Measurements from ENCODE around the gene TFAP2D. TPM values are rescaled to one million over a fixed set of nuclear protein-coding genes. Genes with fewer than 3 reads are reported as not detected.

Gene TFAP2D
- total RNA-seq (2014; rRNA removed; shearing (Covaris generic); ENCODE audit: low replicate concordance): not detected in 2 replicates

DNA sequence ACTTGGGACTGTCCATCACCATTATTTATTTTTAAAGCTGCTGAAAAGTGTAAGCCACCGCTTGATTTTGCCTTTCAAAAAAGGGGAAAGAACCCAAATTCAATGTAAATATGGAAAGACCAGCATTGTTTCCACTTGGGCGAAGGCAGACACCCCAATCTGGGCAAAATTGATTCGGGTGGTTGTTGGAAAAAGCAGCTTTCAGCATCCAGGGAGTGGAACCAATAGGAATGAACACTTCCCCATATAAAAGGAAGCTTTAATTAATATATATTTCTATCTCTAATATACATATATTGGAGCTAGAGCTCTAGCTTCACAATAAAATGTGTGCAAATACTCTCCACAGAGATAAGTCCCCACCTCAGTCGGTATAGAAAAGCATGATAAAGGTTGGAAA is at the start of gene TFAP2D:
TSS of gene TFAP2D (plus strand) at position 301 of the 400 bp plus-strand sequence. CDS start 530 bp downstream, outside the sequence.
- Histone ChIP-seq H3K9me2 (replicated peaks; ENCODE audit: insufficient read depth, low read length) (no peaks in the 10 kb centered on the region), H3K27ac (ENCODE audit: low read length) (no peak within 1 kb of the TSS), H3K36me3 (ENCODE audit: insufficient read depth, low read length) (no peaks in the 10 kb centered on the region), H3K4me1 (ENCODE audit: low read length) (no peaks in the 10 kb centered on the region), H3K27me3 (ENCODE audit: low read length) (no peaks in the 10 kb centered on the region), H3K9me3 (ENCODE audit: low read length) (no peaks in the 10 kb centered on the region), H3K4me3 (ENCODE audit: low read length) (no peak within 1 kb of the TSS), H2AFZ (ENCODE audit: low read length) (no peak within 1 kb of the TSS), H3K4me2 (ENCODE audit: low read depth, low read length, poor library complexity, severe bottlenecking) (no peak within 1 kb of the TSS), H4K20me1 (ENCODE audit: insufficient read depth, low read depth, low read length) (no peaks in the 10 kb centered on the region), H3K9ac (ENCODE audit: low read length) (no peak within 1 kb of the TSS), H3K79me2 (ENCODE audit: low read length) (no peaks in the 10 kb centered on the region)
- no peak for DNase-seq

GRCh38 chr6:50663806-50664205 is 49.5 kb upstream of the TFAP2D start:
- Histone ChIP-seq H3K9me2 (replicated peaks; ENCODE audit: insufficient read depth, low read length) (no peaks in the 10 kb centered on the region), H3K9ac (ENCODE audit: low read length) (no peak overlapping the region), H3K36me3 (ENCODE audit: insufficient read depth, low read length) (no peaks in the 10 kb centered on the region), H3K79me2 (ENCODE audit: low read length) (no peaks in the 10 kb centered on the region), H3K4me2 (ENCODE audit: low read depth, low read length, poor library complexity, severe bottlenecking) (no peak overlapping the region), H2AFZ (ENCODE audit: low read length) (no peak overlapping the region), H3K4me3 (ENCODE audit: low read length) (no peak overlapping the region), H3K4me1 (ENCODE audit: low read length) (no peaks in the 10 kb centered on the region), H3K9me3 (ENCODE audit: low read length) (peaks cover 5% of the 10 kb centered on the region; the same call in 1 of the 2 replicates), H4K20me1 (ENCODE audit: insufficient read depth, low read depth, low read length) (no peaks in the 10 kb centered on the region), H3K27me3 (ENCODE audit: low read length) (no peaks in the 10 kb centered on the region), H3K27ac (ENCODE audit: low read length) (no peak overlapping the region)
- no peak for DNase-seq

GRCh38 chr6:50666089-50666488 is 47.2 kb upstream of the TFAP2D start:
- no peaks in the 10 kb centered on the region for H3K4me1 ChIP-seq (ENCODE audit: low read length)
- no peak overlapping the region for H3K4me2 ChIP-seq (ENCODE audit: low read depth, low read length, poor library complexity, severe bottlenecking)
- H3K27ac ChIP-seq (ENCODE audit: low read length): no peak overlapping the region
- no peak overlapping the region for H2AFZ ChIP-seq (ENCODE audit: low read length)
- DNase-seq: no peak
- H4K20me1 ChIP-seq (ENCODE audit: insufficient read depth, low read depth, low read length): no peaks in the 10 kb centered on the region
- H3K79me2 ChIP-seq (ENCODE audit: low read length): no peaks in the 10 kb centered on the region
- H3K9me3 ChIP-seq (ENCODE audit: low read length): peaks cover 8% of the 10 kb centered on the region; the same call in 1 of the 2 replicates
- no peaks in the 10 kb centered on the region for H3K9me2 ChIP-seq (replicated peaks; ENCODE audit: insufficient read depth, low read length)
- no peak overlapping the region for H3K4me3 ChIP-seq (ENCODE audit: low read length)
- H3K27me3 ChIP-seq (ENCODE audit: low read length): no peaks in the 10 kb centered on the region
- H3K9ac ChIP-seq (ENCODE audit: low read length): no peak overlapping the region
- no peaks in the 10 kb centered on the region for H3K36me3 ChIP-seq (ENCODE audit: insufficient read depth, low read length)

GRCh38 chr6:50681213-50681824 is 32.0 kb upstream of the TFAP2D start:
- H3K9ac ChIP-seq (ENCODE audit: low read length): no peak overlapping the region
- no peaks in the 10 kb centered on the region for H3K36me3 ChIP-seq (ENCODE audit: insufficient read depth, low read length)
- H3K9me3 ChIP-seq (ENCODE audit: low read length): no peaks in the 10 kb centered on the region
- no peaks in the 10 kb centered on the region for H3K9me2 ChIP-seq (replicated peaks; ENCODE audit: insufficient read depth, low read length)
- H3K27ac ChIP-seq (ENCODE audit: low read length): no peak overlapping the region
- H3K4me1 ChIP-seq (ENCODE audit: low read length): no peaks in the 10 kb centered on the region
- no peaks in the 10 kb centered on the region for H4K20me1 ChIP-seq (ENCODE audit: insufficient read depth, low read depth, low read length)
- H3K79me2 ChIP-seq (ENCODE audit: low read length): no peaks in the 10 kb centered on the region
- DNase-seq: no peak
- no peak overlapping the region for H3K4me3 ChIP-seq (ENCODE audit: low read length)
- no peak overlapping the region for H3K4me2 ChIP-seq (ENCODE audit: low read depth, low read length, poor library complexity, severe bottlenecking)
- no peak overlapping the region for H2AFZ ChIP-seq (ENCODE audit: low read length)
- H3K27me3 ChIP-seq (ENCODE audit: low read length): no peaks in the 10 kb centered on the region

DNA sequence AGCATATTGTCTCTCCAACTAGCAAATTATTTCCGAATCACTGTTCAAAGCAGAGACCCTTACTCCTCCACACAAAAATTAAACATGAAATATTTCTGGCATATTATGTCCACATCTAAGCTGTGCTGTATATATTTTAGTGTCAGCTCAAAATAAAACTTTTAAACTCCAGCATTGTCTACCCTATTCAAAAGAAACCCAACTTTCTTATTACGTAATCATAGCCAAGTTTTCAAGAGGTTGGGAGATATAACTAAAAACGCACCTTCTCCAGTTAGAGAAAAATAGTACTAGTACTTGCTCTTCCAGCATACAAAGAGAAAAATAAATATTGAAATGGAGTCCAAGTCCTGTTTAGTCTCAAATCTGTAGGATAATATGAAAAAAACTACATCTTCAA is 24.1 kb upstream of the TFAP2D start:
- no peaks in the 10 kb centered on the region for H3K79me2 ChIP-seq (ENCODE audit: low read length)
- no peak for DNase-seq

GRCh38 chr6:50691814-50692495 is 21.4 kb upstream of the TFAP2D start:
- no peaks in the 10 kb centered on the region for H4K20me1 ChIP-seq (ENCODE audit: insufficient read depth, low read depth, low read length)
- no peaks in the 10 kb centered on the region for H3K4me1 ChIP-seq (ENCODE audit: low read length)
- H3K4me2 ChIP-seq (ENCODE audit: low read depth, low read length, poor library complexity, severe bottlenecking): no peak overlapping the region
- peaks cover 3% of the 10 kb centered on the region for H3K9me3 ChIP-seq (ENCODE audit: low read length)
- H3K9ac ChIP-seq (ENCODE audit: low read length): no peak overlapping the region
- H3K36me3 ChIP-seq (ENCODE audit: insufficient read depth, low read length): no peaks in the 10 kb centered on the region
- H3K79me2 ChIP-seq (ENCODE audit: low read length): no peaks in the 10 kb centered on the region
- no peak overlapping the region for H2AFZ ChIP-seq (ENCODE audit: low read length)
- H3K4me3 ChIP-seq (ENCODE audit: low read length): no peak overlapping the region
- no peak overlapping the region for H3K27ac ChIP-seq (ENCODE audit: low read length)
- DNase-seq: no peak
- no peaks in the 10 kb centered on the region for H3K27me3 ChIP-seq (ENCODE audit: low read length)
- no peaks in the 10 kb centered on the region for H3K9me2 ChIP-seq (replicated peaks; ENCODE audit: insufficient read depth, low read length)

More for the DNA sequence above, 24.1 kb upstream of the TFAP2D start:
- Histone ChIP-seq H3K36me3 (ENCODE audit: insufficient read depth, low read length) (no peaks in the 10 kb centered on the region), H3K4me2 (ENCODE audit: low read depth, low read length, poor library complexity, severe bottlenecking) (no peak overlapping the region), H4K20me1 (ENCODE audit: insufficient read depth, low read depth, low read length) (no peaks in the 10 kb centered on the region), H3K4me3 (ENCODE audit: low read length) (no peak overlapping the region), H3K4me1 (ENCODE audit: low read length) (no peaks in the 10 kb centered on the region), H3K27me3 (ENCODE audit: low read length) (no peaks in the 10 kb centered on the region), H3K9me2 (replicated peaks; ENCODE audit: insufficient read depth, low read length) (no peaks in the 10 kb centered on the region), H3K27ac (ENCODE audit: low read length) (no peak overlapping the region), H2AFZ (ENCODE audit: low read length) (no peak overlapping the region), H3K9ac (ENCODE audit: low read length) (no peak overlapping the region), H3K9me3 (ENCODE audit: low read length) (peaks cover 3% of the 10 kb centered on the region; the same call in 1 of the 2 replicates)

DNA sequence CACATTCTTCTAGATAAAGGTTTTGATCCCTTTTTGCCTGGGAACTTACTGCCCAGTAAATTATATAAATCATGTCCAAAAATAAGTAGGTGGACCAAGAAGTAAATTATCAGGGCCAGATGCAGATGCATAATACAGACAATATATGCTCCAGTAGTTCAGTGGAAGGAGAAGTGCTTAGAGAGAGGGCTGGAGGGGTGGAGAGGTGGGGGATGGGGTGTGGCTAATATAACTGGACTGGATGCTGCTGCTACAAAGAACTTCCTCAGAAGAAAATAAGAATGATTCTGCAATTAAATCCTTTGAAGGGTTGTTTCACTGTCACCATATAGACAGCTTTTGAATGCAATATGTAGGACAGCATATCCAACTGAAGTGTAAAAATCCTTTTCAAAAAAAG is 14.8 kb upstream of the TFAP2D start:
- Histone ChIP-seq H3K79me2 (ENCODE audit: low read length) (no peaks in the 10 kb centered on the region), H3K9ac (ENCODE audit: low read length) (no peak overlapping the region), H3K27me3 (ENCODE audit: low read length) (no peaks in the 10 kb centered on the region), H3K4me3 (ENCODE audit: low read length) (no peak overlapping the region), H3K4me1 (ENCODE audit: low read length) (no peaks in the 10 kb centered on the region), H3K4me2 (ENCODE audit: low read depth, low read length, poor library complexity, severe bottlenecking) (no peak overlapping the region), H4K20me1 (ENCODE audit: insufficient read depth, low read depth, low read length) (no peaks in the 10 kb centered on the region), H2AFZ (ENCODE audit: low read length) (no peak overlapping the region), H3K9me2 (replicated peaks; ENCODE audit: insufficient read depth, low read length) (no peaks in the 10 kb centered on the region), H3K36me3 (ENCODE audit: insufficient read depth, low read length) (no peaks in the 10 kb centered on the region), H3K9me3 (ENCODE audit: low read length) (no peaks in the 10 kb centered on the region; the same call in 1 of the 2 replicates), H3K27ac (ENCODE audit: low read length) (no peak overlapping the region)
- no peak for DNase-seq

DNA sequence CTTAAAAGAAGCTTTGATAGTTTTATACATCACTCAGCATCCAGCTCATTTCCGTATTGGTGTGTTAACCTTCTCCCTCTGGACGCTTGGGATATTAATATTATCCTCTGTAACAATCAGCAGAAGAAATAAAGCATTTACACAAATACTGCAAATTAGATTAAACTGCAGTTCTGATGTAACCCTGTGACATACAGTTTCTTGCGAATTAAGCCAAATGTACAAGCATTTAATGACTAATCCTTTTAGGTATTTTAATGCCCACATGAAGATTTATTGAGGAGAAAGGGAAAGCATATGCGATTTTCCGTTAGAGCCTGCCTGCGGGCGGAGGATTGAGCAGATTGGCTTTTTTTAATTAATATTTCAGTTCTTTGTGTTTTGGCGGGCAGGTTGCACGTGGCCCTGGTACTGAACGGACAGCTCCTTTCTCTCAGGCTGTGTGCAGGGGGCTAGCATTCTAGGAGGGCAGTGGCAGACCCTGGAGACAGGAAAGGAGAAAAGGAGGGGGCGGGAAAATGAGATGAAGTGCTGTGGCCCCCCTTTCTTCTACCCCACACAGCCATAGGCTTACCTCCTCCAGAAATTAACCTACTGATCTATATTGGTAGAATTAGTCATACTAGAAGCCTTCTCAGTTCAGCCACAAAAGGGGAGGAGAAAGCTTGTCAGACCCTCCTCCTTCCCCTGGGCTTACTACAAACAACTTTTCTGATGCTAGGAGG is 14.1 kb upstream of the TFAP2D start:
- no peak overlapping the region for H3K4me2 ChIP-seq (ENCODE audit: low read depth, low read length, poor library complexity, severe bottlenecking)
- no peak for DNase-seq
- no peaks in the 10 kb centered on the region for H3K9me2 ChIP-seq (replicated peaks; ENCODE audit: insufficient read depth, low read length)
- H3K36me3 ChIP-seq (ENCODE audit: insufficient read depth, low read length): no peaks in the 10 kb centered on the region
- no peaks in the 10 kb centered on the region; the same call in 1 of the 2 replicates for H3K9me3 ChIP-seq (ENCODE audit: low read length)
- H3K79me2 ChIP-seq (ENCODE audit: low read length): no peaks in the 10 kb centered on the region
- no peak overlapping the region for H3K27ac ChIP-seq (ENCODE audit: low read length)
- no peaks in the 10 kb centered on the region for H3K27me3 ChIP-seq (ENCODE audit: low read length)
- H3K9ac ChIP-seq (ENCODE audit: low read length): no peak overlapping the region
- H2AFZ ChIP-seq (ENCODE audit: low read length): no peak overlapping the region
- no peaks in the 10 kb centered on the region for H4K20me1 ChIP-seq (ENCODE audit: insufficient read depth, low read depth, low read length)
- no peak overlapping the region for H3K4me3 ChIP-seq (ENCODE audit: low read length)
- H3K4me1 ChIP-seq (ENCODE audit: low read length): no peaks in the 10 kb centered on the region

Data from Karpas-422 (cell line).